Caco-2 (cell line): ENCODE data around the gene ZNF335. TPM values are rescaled to one million over a fixed set of nuclear protein-coding genes. Genes with fewer than 3 reads are reported as not detected.
"Not testable (repeated sequence)": the region's sequence is repeated elsewhere in the genome, so short reads cannot be mapped to it uniquely, and the experiment has no call there.

Source experiments
- BruUV-seq: library from RNA; stranded (reverse); fragments of 400-500 nt; replicated peaks from 2 replicates; lab custom pipeline; 2021; lab: Mats Ljungman, UMichigan
- CTCF ChIA-PET: fragments of 300-600 bp; sonication (Branson Sonifier 250); formaldehyde crosslinking; loops from one replicate; lab custom pipeline; 2022; ENCODE audit warnings: antibody characterized with exemption; lab: Charles Lee
- POLR2A ChIA-PET: fragments of 300-600 bp; sonication (Branson Sonifier 250); formaldehyde crosslinking; loops from one replicate; lab custom pipeline; 2022; ENCODE audit warnings: antibody characterized with exemption; lab: Charles Lee
- DNase-seq, 2 experiments: peaks; one replicate each; pipeline versions ENCODE4 v3.0.0 to v3.0.0-alpha.2; 2020 to 2022
- H3K27me3 ChIP-seq: replicated peaks from 2 replicates; pipeline ENCODE4 v1.6.0; 2011; ENCODE audit warnings: low read length; ENCODE audit not compliant: control insufficient read depth, insufficient read depth
- H3K36me3 ChIP-seq: 2 replicates; pipeline ENCODE4 v1.5.1; 2011; ENCODE audit warnings: low read length; ENCODE audit not compliant: control insufficient read depth, insufficient read depth
- H3K4me1 ChIP-seq: fragments of 250-450 bp; sonication (Bioruptor Pico); 2 replicates; pipeline ENCODE4 v1.5.1; 2020; ENCODE audit warnings: mild to moderate bottlenecking
- H3K4me3 ChIP-seq: 2 replicates; pipeline ENCODE4 v1.5.1; 2011; ENCODE audit warnings: low read depth, mild to moderate bottlenecking, control low read depth, low read length
- H3K9me3 ChIP-seq: fragments of 250-450 bp; sonication (Bioruptor Pico); 2 replicates; pipeline ENCODE4 v1.5.1; 2020; ENCODE audit warnings: mild to moderate bottlenecking, moderate library complexity
- H3K27ac Mint-ChIP-seq: one replicate; pipeline ENCODE4 v1.8.0; 2022; ENCODE audit warnings: mixed read lengths; ENCODE audit not compliant: unreplicated experiment
- H3K27me3 Mint-ChIP-seq: one replicate; pipeline ENCODE4 v1.8.0; 2022; ENCODE audit warnings: mixed read lengths; ENCODE audit not compliant: insufficient read depth, unreplicated experiment
- H3K36me3 Mint-ChIP-seq: one replicate; pipeline ENCODE4 v1.8.0; 2022; ENCODE audit warnings: mild to moderate bottlenecking, mixed read lengths; ENCODE audit not compliant: insufficient read depth, unreplicated experiment
- H3K4me1 Mint-ChIP-seq: one replicate; pipeline ENCODE4 v1.8.0; 2022; ENCODE audit warnings: low read depth, mixed read lengths; ENCODE audit not compliant: unreplicated experiment
- H3K4me3 Mint-ChIP-seq: one replicate; pipeline ENCODE4 v1.8.0; 2022; ENCODE audit warnings: mild to moderate bottlenecking, moderate library complexity, mixed read lengths; ENCODE audit not compliant: unreplicated experiment
- H3K9me3 Mint-ChIP-seq: one replicate; pipeline ENCODE4 v1.8.0; 2022; ENCODE audit warnings: mixed read lengths; ENCODE audit not compliant: unreplicated experiment
- intact Hi-C: fragments of 100-400 bp; cut with micrococcal nuclease; formaldehyde crosslinking; loops from one replicate; pipeline ENCODE4 v1.10.0; 2022; ENCODE audit not compliant: unreplicated experiment
- total RNA-seq: library from RNA; stranded (reverse); gene quantifications from 2 replicates; pipeline ENCODE4 v1.2.3, GENCODE V29; 2022
- TF ChIP-seq, protein P1 (sequence below), 2 experiments: fragments of 200-600 bp in 1 of 2; IDR thresholded peaks; 1 replicate in 1 of 2; 2 replicates in 1 of 2; pipeline versions ENCODE4 v1.5.1 to v1.8.0; 2011 to 2022; ENCODE audit warnings: antibody characterized with exemption in 1 of 2, control low read depth in 1 of 2, inconsistent platforms in 1 of 2, low read depth in 1 of 2, low read length in 1 of 2, mild to moderate bottlenecking in 1 of 2, moderate library complexity in 1 of 2; ENCODE audit not compliant: insufficient read depth in 1 of 2, severe bottlenecking in 1 of 2, unreplicated experiment in 1 of 2

Gene ZNF335
- total RNA-seq, 1 experiment from 2014 or later = 35.1 TPM

DNA sequence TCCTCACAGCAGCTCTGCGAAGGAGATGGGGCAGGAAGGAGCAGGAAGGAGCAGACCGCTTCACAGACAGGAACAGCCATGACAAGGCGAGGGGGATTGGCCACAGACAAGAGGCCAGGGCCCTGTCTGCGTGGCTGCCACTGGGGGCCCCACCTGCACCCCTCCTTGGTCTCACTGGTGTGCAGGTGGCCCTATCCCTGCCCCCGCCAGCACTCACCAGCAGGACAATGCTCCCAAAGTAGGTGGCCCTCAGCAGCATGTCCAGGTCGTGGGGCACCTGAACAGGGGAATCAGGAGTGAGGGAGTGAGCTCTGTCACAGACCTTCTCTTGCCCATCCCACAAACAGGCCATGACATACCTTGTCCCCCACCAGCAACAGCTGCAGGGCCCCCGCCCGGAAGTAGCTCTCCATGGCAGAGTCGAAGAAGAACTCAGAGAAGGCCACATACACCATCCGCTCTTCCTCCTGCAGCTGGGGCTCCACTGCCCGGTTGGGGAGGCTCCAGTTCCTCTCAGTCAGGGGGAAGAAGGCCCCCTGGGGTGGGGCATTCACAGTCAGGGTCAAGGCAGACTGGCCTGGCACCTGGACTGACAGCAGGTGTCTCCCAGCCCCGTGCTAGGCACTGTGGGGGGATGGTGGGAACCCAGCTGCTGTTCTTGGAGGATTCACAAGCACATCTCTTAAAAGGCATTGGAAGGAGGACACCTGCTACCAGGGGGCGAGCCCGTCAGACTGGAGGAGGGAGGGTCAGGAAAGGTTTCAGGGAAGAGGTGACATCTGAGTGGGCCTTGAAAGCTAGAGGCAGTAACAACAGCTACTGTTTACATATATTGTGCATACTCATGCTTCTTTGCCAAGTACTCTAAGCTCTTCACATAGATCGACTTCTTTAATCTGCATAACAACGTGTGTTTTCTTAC, 67.2 kb downstream of the ZNF335 start:
- H3K36me3 ChIP-seq = no peaks in the 10 kb centered on the region
- no peaks in the 10 kb centered on the region for H3K9me3 ChIP-seq
- H3K4me1 ChIP-seq = no peaks in the 10 kb centered on the region
- H3K27me3 ChIP-seq = no peaks in the 10 kb centered on the region
- Mint-ChIP-seq H3K4me1 (peaks cover 6% of the 10 kb centered on the region), H3K4me3 (no peak overlapping the region), H3K27ac (no peak overlapping the region), H3K36me3 (peaks cover 5% of the 10 kb centered on the region), H3K9me3 (no peaks in the 10 kb centered on the region), H3K27me3 (no peaks in the 10 kb centered on the region)
- POLR2A ChIA-PET = interaction anchor here (1.0 to 1.2 kb wide), 3 partner anchors 16 to 30 kb away, joined by 3 to 12 read pairs (median 4); partner anchors contain the start of gene PCIF1
- H3K4me3 ChIP-seq = no peak overlapping the region
- no peak for DNase-seq
- no TSS peak for BruUV-seq
- TF ChIP-seq, protein P1, sequence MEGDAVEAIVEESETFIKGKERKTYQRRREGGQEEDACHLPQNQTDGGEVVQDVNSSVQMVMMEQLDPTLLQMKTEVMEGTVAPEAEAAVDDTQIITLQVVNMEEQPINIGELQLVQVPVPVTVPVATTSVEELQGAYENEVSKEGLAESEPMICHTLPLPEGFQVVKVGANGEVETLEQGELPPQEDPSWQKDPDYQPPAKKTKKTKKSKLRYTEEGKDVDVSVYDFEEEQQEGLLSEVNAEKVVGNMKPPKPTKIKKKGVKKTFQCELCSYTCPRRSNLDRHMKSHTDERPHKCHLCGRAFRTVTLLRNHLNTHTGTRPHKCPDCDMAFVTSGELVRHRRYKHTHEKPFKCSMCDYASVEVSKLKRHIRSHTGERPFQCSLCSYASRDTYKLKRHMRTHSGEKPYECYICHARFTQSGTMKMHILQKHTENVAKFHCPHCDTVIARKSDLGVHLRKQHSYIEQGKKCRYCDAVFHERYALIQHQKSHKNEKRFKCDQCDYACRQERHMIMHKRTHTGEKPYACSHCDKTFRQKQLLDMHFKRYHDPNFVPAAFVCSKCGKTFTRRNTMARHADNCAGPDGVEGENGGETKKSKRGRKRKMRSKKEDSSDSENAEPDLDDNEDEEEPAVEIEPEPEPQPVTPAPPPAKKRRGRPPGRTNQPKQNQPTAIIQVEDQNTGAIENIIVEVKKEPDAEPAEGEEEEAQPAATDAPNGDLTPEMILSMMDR (IDR thresholded peaks at IDR 0.05; ENCODE audit: insufficient read depth in 1 of 2, low read depth in 1 of 2, low read length in 1 of 2, severe bottlenecking in 1 of 2, unreplicated experiment in 1 of 2) = no peak
- intact Hi-C loops = no loop called here
- CTCF ChIA-PET = interaction anchor here (0.6 to 1.4 kb wide), 6 partner anchors 13 to 65 kb away, joined by 3 to 7 read pairs (median 3); partner anchors contain the start of genes CTSA and NEURL2

DNA sequence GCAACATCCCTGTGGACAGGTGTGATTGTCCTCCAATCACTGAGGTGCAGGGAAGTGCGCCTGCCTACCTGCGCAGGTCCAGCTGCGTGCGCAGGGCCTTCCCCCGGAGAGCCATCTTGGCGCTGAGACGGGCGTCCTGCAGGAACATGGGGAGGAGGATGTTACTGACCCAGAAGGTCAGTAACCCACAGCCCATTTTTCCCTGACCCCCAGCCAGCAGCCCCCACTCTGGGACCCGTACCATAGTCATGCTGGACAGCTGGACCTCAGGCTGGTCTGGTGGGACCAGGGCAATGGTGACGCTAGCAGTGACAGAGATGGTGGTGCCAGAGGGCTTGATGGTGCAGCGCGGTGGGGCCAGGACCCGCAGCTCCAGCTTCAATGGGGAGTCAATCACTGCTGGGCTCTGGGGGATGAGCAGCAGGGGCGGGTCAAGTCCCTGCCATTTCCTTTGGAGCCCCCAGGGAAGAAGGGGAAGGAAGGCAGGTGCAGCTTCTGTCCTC, 69.8 kb downstream of the ZNF335 start:
- intact Hi-C loops = no loop called here
- TF ChIP-seq, protein P1 (IDR thresholded peaks at IDR 0.05; ENCODE audit: insufficient read depth in 1 of 2, low read depth in 1 of 2, low read length in 1 of 2, severe bottlenecking in 1 of 2, unreplicated experiment in 1 of 2) = no peak
- DNase-seq = no peak
- POLR2A ChIA-PET = interaction anchor here (1.3 to 1.6 kb wide), 3 partner anchors 12 to 25 kb away, joined by 3 to 5 read pairs (median 4); partner anchors contain the start of genes CTSA, NEURL2 and ZSWIM1
- Histone ChIP-seq H3K27me3 (no peaks in the 10 kb centered on the region), H3K4me3 (no peak overlapping the region), H3K36me3 (0 out of 2 replicates have a peak, but pooled peaks cover 5% of the 10 kb centered on the region), H3K4me1 (no peaks in the 10 kb centered on the region), H3K9me3 (no peaks in the 10 kb centered on the region)
- Mint-ChIP-seq H3K27ac (peak overlapping the region; percentile 1), H3K4me3 (no peak overlapping the region), H3K36me3 (peaks cover 13% of the 10 kb centered on the region), H3K4me1 (peaks cover 6% of the 10 kb centered on the region), H3K9me3 (no peaks in the 10 kb centered on the region), H3K27me3 (no peaks in the 10 kb centered on the region)
- CTCF ChIA-PET = interaction anchor here (1.0 kb wide), 1 partner anchor 11 kb away, joined by 3 read pairs; the partner anchor contains the start of genes CTSA and NEURL2
- no TSS peak for BruUV-seq

GRCh38 chr20:45901332-45901731, 70.7 kb downstream of the ZNF335 start:
- POLR2A ChIA-PET = interaction anchor here (1.1 to 1.6 kb wide), 3 partner anchors 11 to 26 kb away, joined by 3 to 4 read pairs (median 3); partner anchors contain the start of genes CTSA and NEURL2
- H3K4me1 ChIP-seq, DNase-seq, H3K27me3 Mint-ChIP-seq, H3K36me3 ChIP-seq, BruUV-seq, H3K27me3 ChIP-seq, H3K9me3 ChIP-seq, H3K4me3 Mint-ChIP-seq, H3K4me1 Mint-ChIP-seq, intact Hi-C loops, H3K9me3 Mint-ChIP-seq, H3K27ac Mint-ChIP-seq, H3K4me3 ChIP-seq: not testable (repeated sequence)
- H3K36me3 Mint-ChIP-seq = peaks cover 22% of the 10 kb centered on the region
- CTCF ChIA-PET = interaction anchor here (1.0 kb wide), 1 partner anchor 10 kb away, joined by 3 read pairs; the partner anchor contains the start of genes CTSA and NEURL2
